C1 segment of cervical spinal cord (tissue), 14 donors: Measurements from ENCODE around the gene SLC32A1.

ENCODE experiments used
- DNase-seq, 14 donors: peaks; one replicate each; lab custom pipeline; 2025; lab: John Stamatoyannopoulos, UW

SLC32A1 gene

DNA sequence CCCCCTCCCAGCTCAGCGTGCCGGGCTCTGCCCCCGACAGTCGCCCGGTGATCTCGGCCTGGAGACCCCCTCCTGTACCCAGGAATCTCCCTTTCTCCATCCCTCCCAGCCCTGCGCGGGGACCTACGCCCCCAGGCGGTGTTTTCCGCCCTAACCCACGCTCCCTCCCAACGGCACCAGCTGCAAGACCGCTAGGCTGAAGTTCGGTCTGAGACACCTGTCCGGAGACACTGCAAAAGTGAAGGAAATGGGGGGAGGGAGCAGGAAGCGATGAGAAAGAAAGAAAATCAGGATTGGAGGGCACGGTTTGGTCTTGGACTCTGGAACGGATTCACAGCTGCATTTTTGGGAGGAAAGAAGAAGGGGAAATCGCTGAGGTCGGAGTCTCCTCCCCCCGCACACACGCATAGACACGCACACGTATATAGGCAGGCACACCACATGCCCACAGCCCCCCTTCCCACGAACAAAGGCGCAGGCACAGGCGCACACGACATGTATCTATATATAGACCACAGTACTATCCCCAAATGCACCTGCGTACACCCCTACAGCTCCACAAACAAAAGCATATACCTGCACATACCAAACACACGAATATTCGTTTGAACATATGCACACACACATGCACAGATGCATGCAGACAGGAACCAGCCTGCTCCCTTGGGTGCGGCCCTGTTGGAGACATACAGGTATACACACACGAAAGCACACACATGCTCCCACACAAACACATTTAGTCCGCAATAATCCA, 1.0 kb downstream of the SLC32A1 start:
- no peak for DNase-seq

DNA sequence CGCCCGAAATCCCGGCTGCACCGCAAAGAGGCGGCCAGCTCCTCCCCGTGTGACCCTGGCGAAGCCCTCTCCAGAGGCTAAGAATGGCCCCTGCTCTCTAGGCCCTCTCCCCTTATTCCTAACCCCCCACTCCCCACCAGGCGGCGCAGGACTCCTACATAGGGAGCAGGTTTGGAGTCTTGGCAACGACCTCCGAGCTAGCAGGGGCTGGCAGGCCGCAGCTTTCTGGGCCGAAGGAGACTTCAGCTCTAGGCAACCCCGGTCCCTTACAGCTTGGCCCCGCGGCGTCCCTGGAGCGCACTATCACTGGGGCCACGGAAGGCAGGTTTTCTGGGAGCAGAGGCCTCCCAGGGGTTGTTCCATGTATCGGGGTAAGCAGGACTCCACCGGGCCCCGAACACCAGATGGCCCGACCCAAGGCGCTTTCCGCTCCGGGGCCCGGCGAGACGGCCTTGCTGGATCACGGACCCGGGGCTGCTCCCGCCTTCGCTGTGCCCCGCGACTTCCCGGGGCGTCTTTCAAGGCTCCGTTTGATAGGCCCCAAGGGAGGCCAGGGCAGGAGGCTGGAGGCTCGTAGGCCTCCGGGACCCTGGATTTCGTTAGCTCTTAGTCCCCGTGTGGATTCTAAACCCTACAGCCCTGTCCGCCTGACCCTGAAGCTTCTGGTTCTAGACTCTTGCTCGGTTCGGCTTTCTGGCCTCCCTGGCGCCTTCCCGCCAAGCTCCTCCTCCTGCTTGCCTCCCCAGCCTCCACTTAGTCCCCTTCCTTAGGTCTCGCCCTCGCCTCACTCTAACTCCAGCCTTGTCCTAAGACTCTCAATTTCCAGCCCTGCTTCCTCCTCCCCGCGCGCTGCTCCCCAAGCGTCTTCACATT, 1.9 kb downstream of the SLC32A1 start:
- DNase-seq, result no peak

DNA sequence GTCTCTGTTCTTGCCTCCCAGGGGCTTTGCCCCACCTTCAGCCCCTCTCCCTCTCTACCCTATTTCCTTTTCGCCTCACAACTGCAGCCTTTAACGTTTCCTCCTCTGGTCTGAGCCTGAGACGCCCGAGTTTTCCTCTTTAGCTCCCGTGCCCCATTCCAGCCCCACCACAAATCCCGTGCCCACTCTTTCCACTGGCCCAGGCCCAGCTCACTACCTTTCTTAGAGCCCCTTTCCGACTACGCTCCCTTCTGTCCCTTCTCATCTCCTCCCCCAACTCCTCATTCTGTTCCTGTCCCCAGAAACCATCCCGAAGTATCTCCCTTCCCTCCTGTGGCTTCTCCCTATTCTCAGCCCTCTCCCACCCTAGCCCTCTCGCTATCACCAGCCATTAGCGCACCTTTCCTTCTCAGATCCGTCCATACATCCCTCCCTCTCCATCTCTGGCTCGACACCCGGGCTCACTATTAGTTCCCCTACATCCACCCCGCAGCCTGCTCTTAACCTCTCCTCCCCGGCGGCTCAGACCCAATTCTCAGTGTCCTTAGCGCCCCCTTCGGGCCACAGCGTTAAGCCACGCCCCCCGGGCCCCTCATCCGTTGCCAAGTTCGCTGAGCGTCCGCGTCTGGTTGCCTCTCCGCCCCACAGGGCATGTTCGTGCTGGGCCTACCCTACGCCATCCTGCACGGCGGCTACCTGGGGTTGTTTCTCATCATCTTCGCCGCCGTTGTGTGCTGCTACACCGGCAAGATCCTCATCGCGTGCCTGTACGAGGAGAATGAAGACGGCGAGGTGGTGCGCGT, 2.7 kb downstream of the SLC32A1 start:
- peak in 1 of 14 donors; percentile 6 for DNase-seq

DNA sequence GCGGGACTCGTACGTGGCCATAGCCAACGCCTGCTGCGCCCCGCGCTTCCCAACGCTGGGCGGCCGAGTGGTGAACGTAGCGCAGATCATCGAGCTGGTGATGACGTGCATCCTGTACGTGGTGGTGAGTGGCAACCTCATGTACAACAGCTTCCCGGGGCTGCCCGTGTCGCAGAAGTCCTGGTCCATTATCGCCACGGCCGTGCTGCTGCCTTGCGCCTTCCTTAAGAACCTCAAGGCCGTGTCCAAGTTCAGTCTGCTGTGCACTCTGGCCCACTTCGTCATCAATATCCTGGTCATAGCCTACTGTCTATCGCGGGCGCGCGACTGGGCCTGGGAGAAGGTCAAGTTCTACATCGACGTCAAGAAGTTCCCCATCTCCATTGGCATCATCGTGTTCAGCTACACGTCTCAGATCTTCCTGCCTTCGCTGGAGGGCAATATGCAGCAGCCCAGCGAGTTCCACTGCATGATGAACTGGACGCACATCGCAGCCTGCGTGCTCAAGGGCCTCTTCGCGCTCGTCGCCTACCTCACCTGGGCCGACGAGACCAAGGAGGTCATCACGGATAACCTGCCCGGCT, 3.4 kb downstream of the SLC32A1 start:
- DNase-seq, result no peak

DNA sequence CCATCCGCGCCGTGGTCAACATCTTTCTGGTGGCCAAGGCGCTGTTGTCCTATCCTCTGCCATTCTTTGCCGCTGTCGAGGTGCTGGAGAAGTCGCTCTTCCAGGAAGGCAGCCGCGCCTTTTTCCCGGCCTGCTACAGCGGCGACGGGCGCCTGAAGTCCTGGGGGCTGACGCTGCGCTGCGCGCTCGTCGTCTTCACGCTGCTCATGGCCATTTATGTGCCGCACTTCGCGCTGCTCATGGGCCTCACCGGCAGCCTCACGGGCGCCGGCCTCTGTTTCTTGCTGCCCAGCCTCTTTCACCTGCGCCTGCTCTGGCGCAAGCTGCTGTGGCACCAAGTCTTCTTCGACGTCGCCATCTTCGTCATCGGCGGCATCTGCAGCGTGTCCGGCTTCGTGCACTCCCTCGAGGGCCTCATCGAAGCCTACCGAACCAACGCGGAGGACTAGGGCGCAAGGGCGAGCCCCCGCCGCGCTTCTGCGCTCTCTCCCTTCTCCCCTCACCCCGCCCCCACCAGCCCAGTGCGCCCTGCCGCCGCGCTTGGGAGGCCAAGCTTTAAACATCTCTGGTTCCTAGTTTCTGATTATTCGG, 4.0 kb downstream of the SLC32A1 start:
- no peak for DNase-seq

DNA sequence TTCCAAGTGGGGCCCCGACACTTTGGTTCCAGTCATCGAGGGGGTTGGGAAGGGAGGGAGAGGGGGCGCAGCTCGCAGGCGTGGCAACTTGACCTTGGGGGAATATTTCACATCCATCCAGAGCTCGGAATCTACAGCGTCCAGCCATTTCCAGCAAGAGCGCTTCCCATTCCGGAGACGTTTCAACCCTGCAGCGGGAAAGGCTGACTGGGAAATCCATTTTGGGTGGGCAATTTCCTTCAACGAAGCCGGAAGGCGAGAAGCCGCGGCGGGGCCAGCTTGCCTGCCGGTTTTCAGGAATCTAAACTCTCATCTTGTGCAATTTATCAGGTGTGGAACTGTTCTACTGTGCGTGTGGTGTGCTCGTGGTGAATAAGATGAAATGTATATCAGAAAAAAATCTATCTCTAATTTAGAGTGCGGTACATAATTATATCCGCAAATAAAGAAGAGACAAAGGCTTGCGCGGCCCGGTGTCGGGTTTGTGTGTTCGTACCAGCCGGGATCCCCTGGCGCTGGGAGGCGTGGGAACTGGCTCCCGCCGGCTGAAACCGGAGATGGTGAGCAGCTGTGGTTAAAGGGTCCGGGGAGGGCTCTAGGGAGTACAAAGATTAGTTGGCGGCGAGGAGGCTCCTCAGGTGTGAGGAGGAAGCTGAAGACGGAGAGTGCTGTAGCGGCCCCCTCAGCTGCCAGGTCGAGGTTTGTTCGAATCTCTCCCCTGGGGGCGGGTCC, 4.8 kb downstream of the SLC32A1 start:
- DNase-seq, result no peak

DNA sequence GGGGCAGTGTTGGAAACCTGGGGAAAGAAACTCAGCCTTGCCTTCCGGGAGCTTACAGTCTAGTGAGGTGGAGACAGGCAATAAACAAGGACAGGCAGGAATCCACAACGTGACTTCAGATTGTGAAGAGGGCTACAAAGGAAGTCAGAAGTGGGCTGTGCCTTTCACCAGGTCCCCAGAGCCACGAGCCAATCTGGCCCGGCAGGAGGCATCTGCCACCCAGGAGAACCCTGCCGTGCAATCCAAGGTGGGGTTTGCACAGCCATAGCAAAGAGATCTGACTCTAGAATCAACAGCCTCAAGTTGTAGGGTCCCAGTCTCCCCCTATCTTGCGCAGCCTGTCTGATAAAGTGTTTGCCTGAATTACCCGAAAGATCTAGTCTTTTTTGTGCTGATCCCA, 5.5 kb downstream of the SLC32A1 start:
- DNase-seq, result no peak

DNA sequence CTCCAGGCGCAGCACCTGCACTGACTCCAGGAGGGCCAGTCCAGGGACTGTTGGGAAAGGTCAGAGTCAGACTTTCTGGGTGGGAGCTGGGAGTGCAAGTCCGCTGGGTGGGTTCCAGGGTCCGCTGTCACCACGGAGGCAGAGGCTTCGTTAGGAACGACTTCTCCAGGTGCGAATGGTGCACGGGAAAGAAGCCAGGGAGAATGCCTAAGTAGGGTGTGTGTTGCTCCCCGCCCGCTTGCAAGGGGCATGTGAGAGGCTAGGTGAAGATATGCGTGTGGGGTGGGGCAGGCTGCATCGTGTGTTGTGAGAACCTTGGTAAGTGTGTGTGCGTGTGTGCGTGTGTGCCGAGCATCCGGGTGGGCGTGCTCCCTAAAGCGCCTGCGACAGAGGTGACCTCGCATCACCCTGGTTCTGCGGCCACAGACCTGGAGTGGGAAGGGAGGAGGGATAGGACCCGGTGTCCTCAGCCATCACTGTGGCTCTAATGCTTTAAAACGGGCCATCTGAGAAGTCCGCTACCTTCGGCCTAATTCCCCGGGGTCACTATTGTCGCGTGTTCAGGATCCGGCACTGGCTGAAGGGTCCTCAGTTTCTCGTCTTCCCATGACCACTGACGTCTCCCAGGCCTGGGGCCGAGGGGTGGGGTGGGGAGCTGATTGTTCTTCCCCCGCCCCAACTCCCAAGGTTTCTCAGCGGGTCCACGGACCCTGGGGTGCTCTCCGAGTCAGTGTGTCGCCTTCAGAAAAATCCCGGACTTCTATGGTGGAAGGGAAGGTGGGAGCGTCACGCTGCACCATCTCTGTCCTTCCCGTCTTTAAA, 6.1 kb downstream of the SLC32A1 start:
- DNase-seq, result no peak

DNA sequence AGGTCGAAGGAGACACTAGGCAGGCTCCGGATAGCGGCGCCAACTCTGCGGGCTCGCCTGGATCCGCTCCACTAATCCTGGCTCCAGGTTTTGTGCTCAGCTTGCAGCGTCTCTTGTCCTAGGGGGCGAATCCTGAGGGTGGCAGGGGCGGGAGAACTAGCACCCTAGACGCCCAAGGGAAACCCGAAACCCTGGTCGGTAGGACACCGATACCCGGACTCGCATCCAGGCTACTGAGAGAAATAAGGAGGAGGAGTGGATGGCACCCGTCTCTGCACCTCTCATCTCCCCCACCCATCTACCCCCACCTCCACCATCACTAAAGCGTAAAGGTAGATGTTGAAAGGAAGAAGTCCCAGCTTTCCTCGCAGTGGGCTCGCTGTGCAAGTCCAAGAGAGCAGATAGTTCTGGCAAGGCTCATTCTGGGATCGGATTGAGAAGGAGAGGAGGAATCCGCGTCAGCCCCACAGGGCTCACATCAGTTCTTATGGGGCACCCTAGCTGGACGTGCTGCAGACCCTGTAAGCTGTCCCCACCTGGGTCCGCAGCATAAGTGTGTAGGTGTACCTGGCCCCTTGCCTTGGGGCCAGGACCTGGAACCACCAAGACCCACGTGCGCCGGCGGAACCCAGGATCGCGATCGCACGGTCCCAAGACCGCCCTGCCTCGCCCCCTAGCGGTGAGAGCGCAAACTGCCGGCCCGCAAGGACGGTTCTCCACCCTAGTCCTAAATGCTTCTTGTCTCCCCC, 6.9 kb downstream of the SLC32A1 start:
- peak in 11 of 14 donors; percentile 3 to 65 (median 17) for DNase-seq

DNA sequence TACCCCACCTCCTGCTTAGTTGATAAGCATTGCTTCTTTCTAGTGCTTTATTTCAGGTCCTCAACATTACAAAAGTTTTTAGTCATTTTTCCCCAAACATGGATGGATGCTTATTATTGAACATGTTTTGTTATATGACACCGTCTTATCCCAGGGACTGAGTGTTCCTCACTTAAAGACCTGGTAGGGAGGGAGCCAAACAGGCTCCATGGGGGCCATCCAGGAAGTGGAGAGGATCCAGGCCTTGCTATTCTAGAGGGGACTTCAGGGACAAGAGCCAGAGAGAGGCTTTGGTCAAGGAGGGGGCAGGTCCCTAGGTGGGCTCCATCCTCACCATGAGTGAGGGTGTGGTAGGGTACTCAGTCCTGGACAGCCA, 7.4 kb downstream of the SLC32A1 start:
- DNase-seq, result no peak

DNA sequence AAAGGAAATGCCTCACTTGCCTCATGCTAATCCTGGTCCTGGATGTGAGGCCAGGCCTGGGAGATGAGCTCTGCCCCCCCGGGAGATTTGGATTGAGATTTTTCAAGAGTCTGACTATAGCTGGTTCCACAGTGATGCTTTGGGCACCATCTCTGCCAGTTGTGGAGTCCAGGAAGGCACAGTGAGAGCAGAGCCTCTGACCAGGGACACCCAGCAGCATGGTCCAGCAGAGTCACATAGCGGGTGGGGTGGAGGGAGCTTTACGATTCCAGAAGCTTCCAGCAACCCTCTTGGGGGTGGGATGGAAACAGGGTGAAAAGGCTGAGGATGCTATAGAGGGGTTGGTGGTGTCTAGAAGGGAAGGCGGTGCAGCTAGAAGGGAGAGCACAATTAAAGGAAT, 8.7 kb downstream of the SLC32A1 start:
- no peak for DNase-seq

DNA sequence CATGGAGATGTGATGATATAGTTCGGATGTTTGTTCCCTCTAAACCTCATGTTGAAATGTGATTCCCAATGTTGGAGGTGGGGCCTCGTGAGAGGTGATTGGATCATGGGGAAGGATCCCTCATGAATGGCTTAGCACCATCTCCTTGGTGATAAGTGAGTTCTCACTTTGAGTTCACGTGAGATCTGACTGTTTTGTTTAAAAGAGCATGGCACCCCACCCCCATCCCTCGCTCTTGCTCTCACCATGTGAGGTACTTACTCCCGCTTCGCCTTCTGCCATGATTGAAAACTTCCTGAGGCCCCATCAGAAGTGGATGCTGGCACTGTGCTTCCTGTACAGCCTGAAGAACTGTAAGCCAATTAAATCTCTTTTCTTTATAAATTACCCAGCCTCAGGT, 10.9 kb downstream of the SLC32A1 start:
- DNase-seq, result no peak

DNA sequence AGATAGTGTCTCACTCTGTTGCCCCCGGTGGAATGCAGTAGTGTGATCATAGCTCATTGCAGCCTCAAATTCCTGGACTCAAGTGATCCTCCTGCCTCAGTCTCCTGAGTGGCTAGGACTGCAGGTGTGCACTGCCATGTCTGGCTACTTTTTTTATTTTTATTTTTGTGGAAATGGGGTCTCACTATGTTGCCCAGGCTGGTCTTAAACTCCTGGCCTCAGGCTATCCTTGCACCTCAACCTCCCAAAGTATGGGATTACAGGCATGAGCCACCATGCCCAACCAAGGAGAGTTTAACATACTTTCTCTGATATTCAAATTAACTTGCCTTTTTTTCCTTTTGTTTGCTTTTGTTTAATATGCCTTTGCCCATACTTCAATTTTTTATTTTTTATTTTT, 13.6 kb downstream of the SLC32A1 start:
- DNase-seq, result no peak

DNA sequence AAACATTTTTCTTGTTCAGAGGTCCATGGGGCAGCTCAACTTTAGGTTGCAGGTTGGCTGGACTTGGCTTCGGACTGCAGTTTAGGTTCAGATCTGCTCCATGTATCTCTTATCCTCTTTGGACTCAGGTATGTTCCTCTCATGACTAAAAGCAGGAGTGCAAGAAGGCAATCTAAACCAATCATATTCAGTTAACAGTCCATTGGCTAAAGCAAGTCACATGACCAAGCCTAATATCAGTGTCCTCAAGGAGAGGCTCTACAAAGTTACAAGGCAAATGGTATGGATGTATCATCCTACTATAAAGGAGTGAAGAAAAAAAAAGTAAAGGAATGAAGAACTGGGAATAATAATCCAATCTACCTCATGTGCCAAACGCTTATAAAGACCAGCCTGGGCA, 21.5 kb downstream of the SLC32A1 start:
- no peak for DNase-seq

DNA sequence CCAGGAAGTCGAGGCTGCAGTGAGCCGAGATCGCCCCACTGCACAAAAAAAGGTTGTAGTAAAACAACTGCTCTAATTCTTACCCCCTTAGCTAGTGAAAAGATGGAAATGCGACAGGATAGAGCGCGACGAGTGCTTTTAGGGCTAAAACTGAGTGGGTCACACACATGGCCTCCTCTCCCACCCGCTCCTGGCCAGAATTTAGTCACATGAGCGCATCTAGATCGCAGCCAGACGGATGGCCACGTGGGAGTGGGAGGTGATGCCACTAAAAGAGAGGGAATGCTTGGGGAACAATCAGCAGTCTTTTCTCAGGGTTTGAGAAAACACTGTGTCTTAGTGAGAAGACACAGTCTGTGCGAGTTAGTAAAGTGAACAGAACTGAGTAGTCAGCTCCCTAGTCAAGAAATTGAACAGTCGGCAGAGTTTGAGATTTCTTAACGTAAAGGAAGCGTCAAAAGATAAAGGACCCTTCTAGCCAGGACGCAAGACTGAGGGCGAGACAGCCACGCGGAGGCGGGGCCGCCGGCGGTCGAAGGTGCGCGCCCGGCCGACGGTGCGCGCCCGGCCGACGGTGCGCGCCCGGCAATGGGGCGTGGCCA, 23.3 kb downstream of the SLC32A1 start:
- DNase-seq, result peak in 1 of 14 donors; percentile 19

DNA sequence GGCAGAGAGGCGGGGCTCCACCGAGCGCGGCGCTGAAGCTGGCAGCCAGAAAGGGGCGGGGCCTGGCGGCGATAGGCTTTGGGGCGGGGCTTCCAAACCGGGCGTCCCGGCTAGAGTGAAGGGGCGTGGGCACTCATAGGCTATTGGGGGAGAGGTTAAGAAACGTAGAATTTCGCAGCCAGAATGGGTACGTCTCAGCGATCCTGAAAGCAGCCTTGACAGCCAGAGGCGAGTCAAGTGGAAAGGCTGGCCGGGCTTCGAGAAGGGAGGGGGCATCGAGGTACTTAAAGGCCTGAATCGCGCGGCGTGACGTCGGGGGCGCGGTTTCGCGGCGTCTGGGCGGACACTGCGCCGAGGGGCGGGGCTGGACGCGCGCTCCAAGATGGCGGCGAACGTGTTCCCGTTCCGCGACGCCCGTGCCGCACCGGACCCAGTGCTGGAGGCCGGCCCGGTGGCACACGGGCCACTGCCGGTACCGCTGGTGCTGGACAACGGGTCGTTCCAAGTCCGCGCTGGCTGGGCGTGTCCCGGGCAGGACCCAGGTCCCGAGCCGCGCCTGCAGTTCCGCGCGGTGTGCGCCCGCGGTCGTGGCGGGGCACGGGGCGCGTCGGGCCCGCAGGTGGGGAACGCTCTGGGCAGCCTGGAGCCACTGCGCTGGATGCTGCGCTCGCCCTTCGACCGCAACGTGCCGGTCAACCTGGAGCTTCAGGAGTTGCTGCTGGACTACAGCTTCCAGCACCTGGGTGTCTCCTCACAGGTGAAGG, 24.0 kb downstream of the SLC32A1 start, which contains the start of gene ACTR5:
Gene ACTR5 (plus strand): TSS at position 364 of the 764 bp plus-strand sequence. CDS start 19 bp downstream, at position 383.
- DNase-seq, result peak; percentile 55 to 97 (median 88)

DNA sequence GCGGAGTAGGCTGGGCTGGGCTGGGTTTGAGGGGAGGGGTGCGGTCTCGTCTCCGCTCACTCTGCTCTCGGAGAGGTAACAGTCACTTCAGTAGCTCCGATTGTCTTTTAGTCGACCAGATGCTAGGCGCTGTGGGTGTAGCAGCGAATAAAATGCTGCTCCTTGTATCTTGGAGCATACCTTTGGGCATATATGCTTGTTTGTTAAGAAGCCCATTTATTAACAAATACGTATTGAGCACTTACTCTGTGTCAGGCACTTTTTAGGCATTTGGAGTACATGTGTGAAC, 24.5 kb downstream of the SLC32A1 start:
- DNase-seq, result peak in 1 of 14 donors; percentile 32
